ENCODE data around the gene ZNF282.
A peak's percentile ranks its signal among the peaks of the same experiment; 100 is the strongest.

ZNF282 gene

DNA sequence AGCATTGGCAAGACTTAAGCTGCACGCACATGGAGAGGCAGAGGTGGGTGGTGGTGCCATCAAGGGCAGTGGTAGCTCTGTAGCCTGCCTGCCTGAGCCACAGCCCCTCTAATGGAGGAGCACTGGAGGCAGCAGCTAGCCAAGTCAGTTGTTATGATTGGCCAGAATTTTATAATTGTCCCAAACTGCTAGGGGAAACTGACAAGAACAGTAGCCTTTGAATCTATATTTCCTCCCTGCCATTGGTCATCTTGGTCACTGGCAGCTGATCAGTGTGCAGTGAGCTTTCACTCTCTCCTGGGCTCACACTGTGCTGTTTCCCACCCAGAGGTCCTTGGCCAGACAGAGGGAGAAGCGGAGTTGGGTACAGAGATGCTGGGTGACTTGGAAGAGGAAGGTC lies 57.0 kb downstream of the ZNF282 start:
- Histone ChIP-seq H3K4me1 (ENCODE audit: control insufficient read depth, insufficient read depth, low read length, poor library complexity, severe bottlenecking) (no peaks in the 10 kb centered on the region), H3K36me3 (ENCODE audit: control insufficient read depth, insufficient read depth, low read length) (peaks cover 54% of the 10 kb centered on the region), H3K27ac (ENCODE audit: insufficient read depth, low read length, poor library complexity, severe bottlenecking) (no peak overlapping the region), H3K9me3 (ENCODE audit: control insufficient read depth, low read length) (no peaks in the 10 kb centered on the region), H3K27me3 (replicated peaks; ENCODE audit: control insufficient read depth, insufficient read depth, low read length, poor library complexity, severe bottlenecking) (no peaks in the 10 kb centered on the region), H3K4me3 (ENCODE audit: insufficient read depth, low read depth, low read length, poor library complexity, severe bottlenecking) (no peak overlapping the region)
- no peak for DNase-seq

- no peak for DNase-seq
These were observed 58.3 kb downstream of the ZNF282 start for GRCh38 chr7:149253665-149254064.

DNA sequence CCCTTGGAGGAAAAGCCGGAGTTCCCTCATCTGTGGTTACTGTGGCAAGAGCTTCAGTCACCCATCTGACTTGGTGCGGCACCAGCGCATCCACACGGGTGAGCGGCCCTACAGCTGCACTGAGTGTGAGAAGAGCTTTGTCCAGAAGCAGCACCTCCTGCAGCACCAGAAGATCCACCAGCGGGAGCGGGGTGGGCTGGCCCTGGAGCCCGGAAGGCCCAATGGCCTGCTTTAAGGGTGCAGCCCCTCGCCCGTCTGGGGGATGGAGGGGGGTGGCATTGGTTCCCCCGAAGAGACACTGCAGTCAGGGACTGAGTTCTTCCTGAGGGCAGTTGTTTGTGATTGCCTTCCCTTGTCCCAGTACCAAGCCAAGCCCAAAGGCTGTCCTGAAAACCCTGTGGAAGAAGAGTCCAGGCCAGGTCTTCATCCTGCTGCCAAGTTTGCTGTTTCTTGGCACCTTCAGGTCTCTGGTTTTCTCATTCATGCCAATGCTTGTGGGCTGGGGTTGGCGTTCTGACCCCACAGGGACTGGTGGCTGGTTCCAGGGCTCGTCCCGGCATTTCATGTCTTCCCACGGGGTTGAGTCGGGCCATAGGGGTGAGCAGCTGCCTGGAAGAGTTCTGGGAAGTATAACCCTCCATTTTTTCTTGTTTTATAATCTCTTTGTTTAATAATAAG lies 59.0 kb downstream of the ZNF282 start:
- Histone ChIP-seq H3K9me3 (ENCODE audit: control insufficient read depth, low read length) (no peaks in the 10 kb centered on the region), H3K27ac (ENCODE audit: insufficient read depth, low read length, poor library complexity, severe bottlenecking) (no peak overlapping the region), H3K4me1 (ENCODE audit: control insufficient read depth, insufficient read depth, low read length, poor library complexity, severe bottlenecking) (no peaks in the 10 kb centered on the region), H3K36me3 (ENCODE audit: control insufficient read depth, insufficient read depth, low read length) (peaks cover 54% of the 10 kb centered on the region), H3K4me3 (ENCODE audit: insufficient read depth, low read depth, low read length, poor library complexity, severe bottlenecking) (no peak overlapping the region), H3K27me3 (replicated peaks; ENCODE audit: control insufficient read depth, insufficient read depth, low read length, poor library complexity, severe bottlenecking) (no peaks in the 10 kb centered on the region)
- DNase-seq = no peak

More at GRCh38 chr7:149253665-149254064, 58.3 kb downstream of the ZNF282 start:
- Histone ChIP-seq H3K4me3 (ENCODE audit: insufficient read depth, low read depth, low read length, poor library complexity, severe bottlenecking) (no peak overlapping the region), H3K27ac (ENCODE audit: insufficient read depth, low read length, poor library complexity, severe bottlenecking) (no peak overlapping the region), H3K4me1 (ENCODE audit: control insufficient read depth, insufficient read depth, low read length, poor library complexity, severe bottlenecking) (no peaks in the 10 kb centered on the region), H3K36me3 (ENCODE audit: control insufficient read depth, insufficient read depth, low read length) (peaks cover 54% of the 10 kb centered on the region), H3K9me3 (ENCODE audit: control insufficient read depth, low read length) (no peaks in the 10 kb centered on the region), H3K27me3 (replicated peaks; ENCODE audit: control insufficient read depth, insufficient read depth, low read length, poor library complexity, severe bottlenecking) (no peaks in the 10 kb centered on the region)

GRCh38 chr7:149255174-149255573 lies 59.8 kb downstream of the ZNF282 start:
- Histone ChIP-seq H3K4me3 (ENCODE audit: insufficient read depth, low read depth, low read length, poor library complexity, severe bottlenecking) (no peak overlapping the region), H3K27me3 (replicated peaks; ENCODE audit: control insufficient read depth, insufficient read depth, low read length, poor library complexity, severe bottlenecking) (no peaks in the 10 kb centered on the region), H3K27ac (ENCODE audit: insufficient read depth, low read length, poor library complexity, severe bottlenecking) (no peak overlapping the region), H3K4me1 (ENCODE audit: control insufficient read depth, insufficient read depth, low read length, poor library complexity, severe bottlenecking) (no peaks in the 10 kb centered on the region), H3K9me3 (ENCODE audit: control insufficient read depth, low read length) (no peaks in the 10 kb centered on the region), H3K36me3 (ENCODE audit: control insufficient read depth, insufficient read depth, low read length) (peaks cover 52% of the 10 kb centered on the region)
- no peak for DNase-seq

DNA sequence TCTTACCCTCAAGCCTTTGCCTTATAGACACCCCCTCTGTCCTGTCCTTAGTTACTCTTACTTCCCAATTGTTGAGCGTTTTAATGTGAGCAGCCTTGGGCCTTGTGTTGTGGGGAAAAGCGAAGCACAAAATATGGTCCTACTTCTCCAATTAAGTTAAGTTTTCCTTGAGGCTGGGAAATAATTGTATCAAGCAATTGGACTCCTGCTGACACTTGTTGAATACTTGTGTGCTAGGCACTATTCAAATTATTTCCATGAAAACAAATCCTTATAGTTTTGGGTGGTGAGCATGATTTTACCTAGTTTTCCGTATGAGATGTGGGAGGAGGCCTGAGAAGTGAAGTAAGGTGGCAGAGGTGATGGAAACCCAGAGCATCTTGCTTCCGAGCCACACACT lies 61.2 kb downstream of the ZNF282 start:
- Histone ChIP-seq H3K9me3 (ENCODE audit: control insufficient read depth, low read length) (no peaks in the 10 kb centered on the region), H3K27ac (ENCODE audit: insufficient read depth, low read length, poor library complexity, severe bottlenecking) (no peak overlapping the region), H3K4me1 (ENCODE audit: control insufficient read depth, insufficient read depth, low read length, poor library complexity, severe bottlenecking) (peaks cover 4% of the 10 kb centered on the region), H3K27me3 (replicated peaks; ENCODE audit: control insufficient read depth, insufficient read depth, low read length, poor library complexity, severe bottlenecking) (no peaks in the 10 kb centered on the region), H3K36me3 (ENCODE audit: control insufficient read depth, insufficient read depth, low read length) (peaks cover 40% of the 10 kb centered on the region), H3K4me3 (ENCODE audit: insufficient read depth, low read depth, low read length, poor library complexity, severe bottlenecking) (no peak overlapping the region)
- no peak for DNase-seq

DNA sequence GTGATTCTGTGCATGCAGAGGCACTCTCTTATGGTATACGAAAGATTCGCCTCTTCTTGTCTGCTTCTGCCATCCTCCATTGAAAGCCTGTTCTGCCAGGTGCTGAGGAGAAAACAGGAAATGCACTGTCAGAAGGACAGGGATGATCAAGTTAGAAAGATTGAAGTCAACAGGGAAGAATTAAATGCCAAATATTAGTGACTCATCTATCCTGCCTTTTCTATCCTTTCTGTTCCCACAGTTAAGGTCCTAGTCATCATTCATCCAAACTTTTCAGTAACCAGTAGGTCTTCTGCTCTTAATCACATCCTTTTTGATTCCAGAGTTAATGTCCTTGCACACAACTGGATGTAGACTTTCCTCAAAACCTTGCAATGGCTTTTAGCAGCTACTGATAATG lies 61.8 kb downstream of the ZNF282 start:
- no peaks in the 10 kb centered on the region for H3K9me3 ChIP-seq (ENCODE audit: control insufficient read depth, low read length)
- H3K27me3 ChIP-seq (replicated peaks; ENCODE audit: control insufficient read depth, insufficient read depth, low read length, poor library complexity, severe bottlenecking) = no peaks in the 10 kb centered on the region
- no peak for DNase-seq
- no peak overlapping the region for H3K27ac ChIP-seq (ENCODE audit: insufficient read depth, low read length, poor library complexity, severe bottlenecking)
- peaks cover 5% of the 10 kb centered on the region for H3K4me1 ChIP-seq (ENCODE audit: control insufficient read depth, insufficient read depth, low read length, poor library complexity, severe bottlenecking)
- no peak overlapping the region for H3K4me3 ChIP-seq (ENCODE audit: insufficient read depth, low read depth, low read length, poor library complexity, severe bottlenecking)
- H3K36me3 ChIP-seq (ENCODE audit: control insufficient read depth, insufficient read depth, low read length) = peaks cover 34% of the 10 kb centered on the region

DNA sequence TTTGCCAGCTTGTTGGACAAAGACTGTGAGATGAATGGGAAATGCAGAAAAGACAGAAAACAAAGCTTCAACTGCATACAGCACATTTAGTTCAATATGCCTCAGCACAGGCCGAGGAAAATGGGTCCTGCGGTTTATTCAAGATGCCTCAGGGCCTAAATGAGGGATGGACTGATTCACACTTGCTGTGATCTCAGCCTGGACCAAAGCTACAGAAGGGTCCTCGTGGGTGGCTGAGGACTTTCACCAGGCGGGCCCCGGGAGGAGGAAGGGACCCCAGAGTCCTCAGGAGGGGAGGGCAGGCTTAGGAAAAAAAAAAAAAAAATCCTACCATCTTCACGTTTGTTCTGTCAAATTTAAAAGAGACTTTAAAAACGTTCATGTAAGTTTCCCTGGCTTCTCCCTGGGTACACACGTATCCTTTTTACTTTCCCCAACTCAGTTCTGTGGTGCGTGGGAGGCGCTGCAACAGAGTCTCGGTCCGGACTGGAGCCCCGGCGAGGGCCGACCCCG lies 66.0 kb downstream of the ZNF282 start:
- Histone ChIP-seq H3K27me3 (replicated peaks; ENCODE audit: control insufficient read depth, insufficient read depth, low read length, poor library complexity, severe bottlenecking) (no peaks in the 10 kb centered on the region), H3K36me3 (ENCODE audit: control insufficient read depth, insufficient read depth, low read length) (peaks cover 15% of the 10 kb centered on the region), H3K9me3 (ENCODE audit: control insufficient read depth, low read length) (no peaks in the 10 kb centered on the region), H3K4me1 (ENCODE audit: control insufficient read depth, insufficient read depth, low read length, poor library complexity, severe bottlenecking) (peaks cover 10% of the 10 kb centered on the region), H3K27ac (ENCODE audit: insufficient read depth, low read length, poor library complexity, severe bottlenecking) (peak overlapping the region; percentile 72), H3K4me3 (ENCODE audit: insufficient read depth, low read depth, low read length, poor library complexity, severe bottlenecking) (peak overlapping the region; percentile 55)
- DNase-seq = no peak

- peak; percentile 76 to 79 (median 79) for DNase-seq
- Histone ChIP-seq H3K9me3 (ENCODE audit: control insufficient read depth, low read length) (no peaks in the 10 kb centered on the region), H3K4me1 (ENCODE audit: control insufficient read depth, insufficient read depth, low read length, poor library complexity, severe bottlenecking) (peaks cover 10% of the 10 kb centered on the region), H3K36me3 (ENCODE audit: control insufficient read depth, insufficient read depth, low read length) (peaks cover 21% of the 10 kb centered on the region), H3K4me3 (ENCODE audit: insufficient read depth, low read depth, low read length, poor library complexity, severe bottlenecking) (peak within 1 kb of the TSS; percentile 55), H3K27ac (ENCODE audit: insufficient read depth, low read length, poor library complexity, severe bottlenecking) (peak within 1 kb of the TSS; percentile 72), H3K27me3 (replicated peaks; ENCODE audit: control insufficient read depth, insufficient read depth, low read length, poor library complexity, severe bottlenecking) (no peaks in the 10 kb centered on the region)
These were observed 66.7 kb downstream of the ZNF282 start, which contains the start of gene ZNF783 for GRCh38 chr7:149261829-149262617. TSS of gene ZNF783 (plus strand) at chr7:149262196. CDS start at chr7:149262334, 138 bp downstream.

DNA sequence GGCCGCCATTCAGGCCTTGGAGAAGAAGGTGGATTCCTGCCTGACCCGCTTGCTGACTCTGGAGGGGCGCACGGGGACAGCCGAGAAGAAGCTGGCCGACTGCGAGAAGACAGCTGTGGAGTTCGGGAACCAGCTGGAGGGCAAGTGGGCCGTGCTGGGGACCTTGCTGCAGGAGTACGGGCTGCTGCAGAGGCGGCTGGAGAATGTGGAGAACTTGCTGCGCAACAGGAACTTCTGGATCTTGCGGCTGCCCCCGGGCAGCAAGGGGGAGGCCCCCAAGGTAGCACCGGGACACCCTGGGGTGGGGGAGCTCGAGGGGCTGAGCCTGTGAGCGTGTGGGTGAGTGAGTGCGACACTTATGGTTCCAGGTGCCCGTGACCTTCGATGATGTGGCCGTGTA lies 71.1 kb downstream of the ZNF282 start:
- no peak overlapping the region for H3K4me3 ChIP-seq (ENCODE audit: insufficient read depth, low read depth, low read length, poor library complexity, severe bottlenecking)
- DNase-seq = no peak
- H3K4me1 ChIP-seq (ENCODE audit: control insufficient read depth, insufficient read depth, low read length, poor library complexity, severe bottlenecking) = peaks cover 8% of the 10 kb centered on the region
- peaks cover 35% of the 10 kb centered on the region for H3K36me3 ChIP-seq (ENCODE audit: control insufficient read depth, insufficient read depth, low read length)
- no peak overlapping the region for H3K27ac ChIP-seq (ENCODE audit: insufficient read depth, low read length, poor library complexity, severe bottlenecking)
- H3K9me3 ChIP-seq (ENCODE audit: control insufficient read depth, low read length) = no peaks in the 10 kb centered on the region
- H3K27me3 ChIP-seq (replicated peaks; ENCODE audit: control insufficient read depth, insufficient read depth, low read length, poor library complexity, severe bottlenecking) = no peaks in the 10 kb centered on the region

GRCh38 chr7:149267733-149268132 lies 72.4 kb downstream of the ZNF282 start:
- no peak for DNase-seq
- Histone ChIP-seq H3K36me3 (ENCODE audit: control insufficient read depth, insufficient read depth, low read length) (peaks cover 35% of the 10 kb centered on the region), H3K4me3 (ENCODE audit: insufficient read depth, low read depth, low read length, poor library complexity, severe bottlenecking) (no peak overlapping the region), H3K27ac (ENCODE audit: insufficient read depth, low read length, poor library complexity, severe bottlenecking) (no peak overlapping the region), H3K4me1 (ENCODE audit: control insufficient read depth, insufficient read depth, low read length, poor library complexity, severe bottlenecking) (peaks cover under 1% of the 10 kb centered on the region), H3K9me3 (ENCODE audit: control insufficient read depth, low read length) (no peaks in the 10 kb centered on the region), H3K27me3 (replicated peaks; ENCODE audit: control insufficient read depth, insufficient read depth, low read length, poor library complexity, severe bottlenecking) (no peaks in the 10 kb centered on the region)
